Pancreas (tissue), 10 donors: ENCODE results near the gene ZNF326. TPM values are rescaled to one million over a fixed set of nuclear protein-coding genes. Genes with fewer than 3 reads are reported as not detected.
"Not testable (repeated sequence)": the region's sequence is repeated elsewhere in the genome, so short reads cannot be mapped to it uniquely, and the experiment has no call there.

ENCODE experiments used
- ATAC-seq, 4 donors: fragments of 200-7000 bp; cut with Tn5 transposase; one replicate each; pipeline versions ENCODE4 v1.8.0 to v1.9.1; 2020; ENCODE audit warnings: mild to moderate bottlenecking in 4 of 4, moderate library complexity in 4 of 4
- DNase-seq, 6 donors: peaks; one replicate each; pipeline ENCODE4 v3.0.0-alpha.2; 2020
- FAIRE-seq: peaks from 2 replicates; lab custom pipeline; 2012; peaks lifted over from hg19 to GRCh38; lab: Jason Lieb, UNC
- H3K27ac ChIP-seq, 4 donors: fragments of 200-600 bp; sonication (generic); 1 replicate in 3 of 4; 2 replicates in 1 of 4; pipeline versions ENCODE4 v1.5.0 to v1.8.0; 2020
- H3K27me3 ChIP-seq, 4 donors: fragments of 200-600 bp; one replicate each; pipeline ENCODE4 v1.8.0; 2021
- H3K36me3 ChIP-seq, 3 donors: fragments of 200-600 bp; sonication (generic) in 1 of 3; one replicate each; pipeline versions ENCODE4 v1.5.0 to v1.8.0; 2020 to 2021
- H3K4me1 ChIP-seq, 3 donors: fragments of 200-600 bp; one replicate each; pipeline ENCODE4 v1.8.0; 2021
- H3K4me3 ChIP-seq, 4 donors: fragments of 200-600 bp; sonication (generic) in 2 of 4; one replicate each; pipeline versions ENCODE4 v1.5.0 to v1.8.0; 2020 to 2021
- H3K9me3 ChIP-seq, 4 donors: fragments of 200-600 bp; one replicate each; pipeline ENCODE4 v1.8.0; 2021
- WGBS, 2 donors: extraction: QIAGEN DNeasy Blood & Tissue Kit; methylation state at CpG; one replicate each; pipeline ENCODE4 v1.1.7; 2013; 5-methylcytosine and 5-hydroxymethylcytosine counted together
- intact Hi-C, 3 donors: fragments of 100-400 bp; cut with DNase I; formaldehyde crosslinking; loops; one replicate each; pipeline versions ENCODE4 v1.11.1 to v1.14.2; 2022
- polyA plus RNA-seq, 2 donors: library from polyadenylated mRNA; stranded (reverse); fragments of 200-250 nt; gene quantifications; one replicate each; pipeline ENCODE4 v1.2.3, GENCODE V29; 2013
- total RNA-seq, 6 donors: library from RNA; stranded (reverse); fragmentation: NEBNext Ultra II Directional in 4 of 6; extraction: Animal tissue kit (Norgen Biotek cat#: 25700) in 4 of 6; gene quantifications; one replicate each; pipeline versions ENCODE4 v1.2.1 to v1.2.4, GENCODE V29; 2021 to 2023
- TF ChIP-seq, protein P1 (sequence below), 4 donors: fragments of 200-600 bp; sonication (generic) in 3 of 4; IDR thresholded peaks; one replicate each; pipeline versions ENCODE4 v1.5.0 to v1.8.0; 2021; ENCODE audit warnings: antibody characterized with exemption in 4 of 4
- donor health status: healthy with polysubstance abuse.
- donor health status: DM: no; HTN: no; CAD: no; lungs with moderate emphysema.
- donor health status: DM: no; HTN: no; CAD: no.
- donor health status: control.
- donor health status: control.
- donor health status: Bipolar disorder and iron deficiency.
- donor health status: DM: yes; HTN: yes; CAD: no.
- donor health status: DM: no; HTN: no; CAD: no.
- donor health status: DM: no; HTN: no; CAD: no.
- donor health status: DM: yes; HTN: yes; CAD: no.

Gene ZNF326
- total and polyA plus RNA-seq, 8 donors, result 8.8 to 14.8 (median 10.6) TPM

DNA sequence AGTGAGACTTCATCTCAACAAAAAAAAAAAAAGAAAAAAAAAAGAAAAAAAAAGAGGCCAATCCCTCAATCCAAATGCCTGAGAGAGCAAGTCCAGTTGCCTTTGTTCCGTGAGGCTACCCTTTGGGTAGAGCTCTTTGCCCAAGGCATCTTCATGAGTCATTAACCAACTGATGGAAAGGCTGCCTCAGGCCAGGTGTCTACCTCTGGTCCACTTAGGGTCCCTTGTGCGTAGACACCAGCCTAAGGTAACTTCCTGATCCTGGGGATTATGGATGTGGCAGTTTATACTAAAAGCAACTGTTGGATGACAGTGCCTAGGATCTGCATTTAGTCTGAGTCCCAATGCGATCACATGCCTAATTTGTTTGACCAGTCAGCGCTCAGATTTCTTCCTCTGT, 20.7 kb upstream of the ZNF326 start:
- H3K9me3 ChIP-seq, result no peaks in the 10 kb centered on the region
- H3K36me3 ChIP-seq, result no peaks in the 10 kb centered on the region
- intact Hi-C loops, result no loop called here
- no peak for ATAC-seq
- DNase-seq, result no peak
- no peaks in the 10 kb centered on the region for H3K4me1 ChIP-seq
- no peak overlapping the region for H3K27ac ChIP-seq
- FAIRE-seq, result no peak
- H3K27me3 ChIP-seq, result no peaks in the 10 kb centered on the region
- 92 to 93% methylated on average over 4 of the region's 4 CpGs for WGBS, 2 donors
- H3K4me3 ChIP-seq, result no peak overlapping the region
- TF ChIP-seq, protein P1, sequence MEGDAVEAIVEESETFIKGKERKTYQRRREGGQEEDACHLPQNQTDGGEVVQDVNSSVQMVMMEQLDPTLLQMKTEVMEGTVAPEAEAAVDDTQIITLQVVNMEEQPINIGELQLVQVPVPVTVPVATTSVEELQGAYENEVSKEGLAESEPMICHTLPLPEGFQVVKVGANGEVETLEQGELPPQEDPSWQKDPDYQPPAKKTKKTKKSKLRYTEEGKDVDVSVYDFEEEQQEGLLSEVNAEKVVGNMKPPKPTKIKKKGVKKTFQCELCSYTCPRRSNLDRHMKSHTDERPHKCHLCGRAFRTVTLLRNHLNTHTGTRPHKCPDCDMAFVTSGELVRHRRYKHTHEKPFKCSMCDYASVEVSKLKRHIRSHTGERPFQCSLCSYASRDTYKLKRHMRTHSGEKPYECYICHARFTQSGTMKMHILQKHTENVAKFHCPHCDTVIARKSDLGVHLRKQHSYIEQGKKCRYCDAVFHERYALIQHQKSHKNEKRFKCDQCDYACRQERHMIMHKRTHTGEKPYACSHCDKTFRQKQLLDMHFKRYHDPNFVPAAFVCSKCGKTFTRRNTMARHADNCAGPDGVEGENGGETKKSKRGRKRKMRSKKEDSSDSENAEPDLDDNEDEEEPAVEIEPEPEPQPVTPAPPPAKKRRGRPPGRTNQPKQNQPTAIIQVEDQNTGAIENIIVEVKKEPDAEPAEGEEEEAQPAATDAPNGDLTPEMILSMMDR (IDR thresholded peaks at IDR 0.05), result no peak

DNA sequence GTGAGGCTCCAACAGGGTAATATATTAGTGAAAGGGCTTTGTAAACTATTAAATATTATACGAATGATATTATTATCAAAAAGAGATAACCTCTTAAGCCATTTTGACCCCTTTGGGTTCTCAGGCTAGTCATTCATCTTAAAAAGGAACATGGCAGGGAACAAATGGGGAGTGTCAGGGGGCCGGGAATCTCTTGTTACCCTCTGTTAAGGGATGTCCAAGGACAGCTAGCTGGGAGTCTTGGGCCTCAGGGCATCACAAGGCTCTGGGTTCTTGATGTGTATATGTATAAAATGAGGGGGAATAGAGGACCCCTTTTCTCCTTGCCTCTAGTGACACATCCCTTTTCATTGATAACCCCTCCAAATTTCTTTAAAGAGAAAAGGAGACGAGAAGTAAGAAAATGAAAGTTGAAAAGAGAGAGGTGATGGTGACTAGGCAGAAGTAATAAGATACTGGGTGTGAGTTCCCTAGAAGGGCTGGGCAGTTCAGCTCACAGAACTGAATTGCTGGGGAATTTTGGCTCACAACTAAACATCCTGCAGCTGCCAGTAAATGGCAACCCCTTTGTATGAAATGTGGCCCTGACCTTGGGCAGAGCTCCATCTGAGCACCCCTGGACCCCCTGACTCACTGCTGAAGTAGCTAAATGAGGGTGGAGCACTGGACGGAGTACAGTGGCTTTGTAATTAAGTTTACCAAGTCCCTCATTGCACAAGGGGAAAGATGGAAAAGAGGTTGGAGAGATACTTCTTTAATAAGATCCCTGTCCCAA, 20.0 kb upstream of the ZNF326 start:
- peak in 1 of 4 donors; percentile 41 for ATAC-seq
- H3K27me3 ChIP-seq, result no peaks in the 10 kb centered on the region
- intact Hi-C loops, result no loop called here
- no peak overlapping the region for H3K27ac ChIP-seq
- no peaks in the 10 kb centered on the region for H3K36me3 ChIP-seq
- H3K9me3 ChIP-seq, result no peaks in the 10 kb centered on the region
- H3K4me3 ChIP-seq, result no peak overlapping the region
- TF ChIP-seq, protein P1 (IDR thresholded peaks at IDR 0.05), result no peak
- no peaks in the 10 kb centered on the region for H3K4me1 ChIP-seq
- no peak for DNase-seq
- 63% methylated on average over 4 of the region's 4 CpGs for WGBS, 2 donors
- no peak for FAIRE-seq

DNA sequence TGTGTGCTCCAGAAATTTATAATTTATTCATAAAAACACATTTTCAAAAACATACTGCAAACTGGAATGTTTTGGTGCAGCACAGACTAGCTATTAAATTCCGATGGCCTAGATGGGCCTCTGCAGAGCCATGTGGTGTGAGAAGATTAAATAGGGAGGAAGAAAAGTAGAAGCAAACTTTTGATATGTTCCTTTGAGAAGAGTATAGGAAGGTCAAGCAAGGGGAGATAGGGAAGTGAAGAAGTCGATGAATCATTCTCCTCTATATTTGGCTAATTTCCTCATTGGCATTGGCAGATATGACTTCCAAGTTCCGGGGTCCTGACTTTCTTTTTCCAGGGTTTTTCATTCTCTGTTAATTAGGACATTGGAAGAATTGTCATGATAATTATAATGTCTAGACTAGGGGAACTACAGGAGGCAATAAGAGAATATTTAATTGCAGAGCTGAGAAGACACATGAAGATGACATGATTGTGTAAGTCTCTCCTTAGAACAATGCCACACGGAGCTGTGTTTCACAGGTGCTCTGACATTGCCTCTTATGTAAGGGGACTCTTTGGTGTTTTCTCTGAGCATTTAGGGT, 19.3 kb upstream of the ZNF326 start:
- Histone ChIP-seq H3K36me3 (no peaks in the 10 kb centered on the region), H3K4me1 (no peaks in the 10 kb centered on the region), H3K4me3 (no peak overlapping the region), H3K27me3 (no peaks in the 10 kb centered on the region), H3K9me3 (no peaks in the 10 kb centered on the region), H3K27ac (no peak overlapping the region)
- FAIRE-seq, result no peak
- no peak for DNase-seq
- WGBS, 2 donors, result 75 to 77% methylated on average over 4 of the region's 4 CpGs
- intact Hi-C loops, result no loop called here
- ATAC-seq, result peak in 1 of 4 donors; percentile 22
- TF ChIP-seq, protein P1 (IDR thresholded peaks at IDR 0.05), result no peak

DNA sequence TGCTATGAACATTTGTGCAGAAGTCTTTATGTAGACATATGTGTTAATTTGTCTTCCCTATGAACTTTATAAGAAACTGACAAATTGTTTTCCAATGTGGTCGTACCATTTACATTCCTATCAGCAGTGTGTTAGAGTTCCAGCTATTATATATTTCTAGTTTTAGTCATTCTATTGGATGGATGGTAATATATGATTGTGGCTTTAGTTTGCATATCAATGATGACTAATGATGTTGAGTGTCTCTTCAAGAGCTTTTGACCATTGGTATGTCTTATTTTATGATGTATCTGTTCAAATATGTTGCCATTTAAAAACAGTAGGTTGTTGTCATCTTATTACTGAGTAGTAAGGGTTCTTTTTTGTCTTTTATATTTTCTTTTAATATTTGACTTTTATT, 16.2 kb upstream of the ZNF326 start:
- Histone ChIP-seq H3K9me3 (no peaks in the 10 kb centered on the region), H3K27ac (no peak overlapping the region), H3K27me3 (no peaks in the 10 kb centered on the region), H3K4me3 (no peak overlapping the region), H3K4me1 (peaks cover 0 to 11% (median 0%) of the 10 kb centered on the region in 3 donors), H3K36me3 (no peaks in the 10 kb centered on the region)
- 96 to 99% methylated on average over 1 of the region's 1 CpG for WGBS, 2 donors
- no peak for DNase-seq
- TF ChIP-seq, protein P1 (IDR thresholded peaks at IDR 0.05), result no peak
- intact Hi-C loops, result no loop called here
- no peak for FAIRE-seq
- no peak for ATAC-seq

DNA sequence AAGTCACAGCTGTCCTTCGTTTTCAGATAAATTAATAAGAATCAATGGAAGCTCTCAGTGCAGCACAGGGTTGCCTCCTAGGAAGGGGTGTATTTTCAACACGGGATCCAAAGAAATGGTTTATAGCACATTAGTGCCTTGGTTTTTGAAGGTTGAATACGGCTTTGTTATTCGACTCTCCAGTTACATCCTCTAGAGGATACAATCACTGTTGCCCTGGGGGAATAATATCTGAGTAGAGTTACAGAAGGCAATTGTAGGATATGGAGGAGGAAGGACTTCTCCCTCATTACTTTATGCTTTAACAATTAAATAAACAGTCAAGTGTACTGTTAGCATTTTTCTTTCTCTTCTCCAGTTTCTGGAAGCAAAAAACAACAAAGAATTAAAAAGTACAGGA, 14.3 kb upstream of the ZNF326 start:
- no peaks in the 10 kb centered on the region for H3K36me3 ChIP-seq
- FAIRE-seq (no peak), ATAC-seq (no peak), DNase-seq (no peak)
- H3K27me3 ChIP-seq, result no peaks in the 10 kb centered on the region
- TF ChIP-seq, protein P1 (IDR thresholded peaks at IDR 0.05), result no peak
- no peak overlapping the region for H3K4me3 ChIP-seq
- H3K9me3 ChIP-seq, result no peaks in the 10 kb centered on the region
- peaks cover 0 to 11% (median 0%) of the 10 kb centered on the region in 3 donors for H3K4me1 ChIP-seq
- intact Hi-C loops, result loop anchor here in 1 of 3 donors (10.0 kb wide), 1 partner anchor 176 kb away; no protein-coding TSS in a partner anchor
- H3K27ac ChIP-seq, result no peak overlapping the region
- 74 to 83% methylated on average over 4 of the region's 4 CpGs for WGBS, 2 donors

DNA sequence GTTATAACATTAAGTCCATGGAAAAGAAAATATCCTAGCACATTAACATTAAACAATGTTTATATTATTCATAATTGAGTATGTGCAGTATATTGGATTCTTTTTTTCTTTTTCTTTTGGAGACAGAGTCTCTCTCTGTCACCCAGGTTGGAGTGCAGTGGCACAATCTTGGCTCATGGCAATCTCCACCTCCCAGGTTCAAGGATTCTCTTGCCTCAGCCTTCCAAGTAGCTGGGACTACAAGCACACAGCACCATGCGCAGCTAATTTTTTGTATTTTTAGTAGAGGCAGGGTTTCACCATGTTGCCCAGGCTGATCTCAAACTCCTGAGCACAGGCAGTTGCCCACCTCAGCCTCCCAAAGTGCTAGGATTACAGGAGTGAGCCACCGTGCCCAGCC, 12.1 kb upstream of the ZNF326 start:
- not testable (repeated sequence) for DNase-seq, ATAC-seq, H3K27ac ChIP-seq, FAIRE-seq, H3K36me3 ChIP-seq, H3K4me3 ChIP-seq, H3K27me3 ChIP-seq, H3K9me3 ChIP-seq
- H3K4me1 ChIP-seq, result peaks cover 0 to 11% (median 0%) of the 10 kb centered on the region in 3 donors
- WGBS, 2 donors, result 53 to 54% methylated on average over 2 of the region's 2 CpGs
- intact Hi-C loops, result loop anchor here in 1 of 3 donors (10.0 kb wide), 1 partner anchor 178 kb away; no protein-coding TSS in a partner anchor

DNA sequence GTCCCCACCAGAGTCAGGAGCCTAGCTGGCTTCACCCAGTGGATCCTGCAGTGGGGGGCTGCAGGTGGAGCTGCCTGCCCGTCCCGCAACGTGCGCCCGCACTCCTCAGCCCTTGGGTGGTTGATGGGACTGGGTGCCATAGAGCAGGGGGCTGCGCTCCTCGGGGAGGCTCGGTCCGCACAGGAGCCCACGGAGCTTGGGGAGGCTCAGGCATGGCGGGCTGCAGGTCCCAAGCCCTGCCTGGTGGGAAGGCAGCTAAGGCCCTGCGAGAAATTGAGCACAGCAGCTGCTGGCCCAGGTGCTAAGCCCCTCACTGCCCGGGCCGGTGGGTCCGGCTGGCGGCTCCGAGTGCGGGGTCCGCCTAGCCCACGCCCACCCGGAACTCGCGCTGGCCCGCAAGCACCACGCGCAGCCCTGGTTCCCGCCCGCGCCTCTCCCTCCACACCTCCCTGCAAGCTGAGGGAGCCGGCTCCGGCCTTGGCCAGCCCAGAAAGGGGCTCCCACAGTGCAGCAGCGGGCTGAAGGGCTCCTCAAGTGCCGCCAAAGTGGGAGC, 10.3 kb upstream of the ZNF326 start:
- not testable (repeated sequence) for FAIRE-seq, H3K36me3 ChIP-seq, H3K9me3 ChIP-seq, ATAC-seq, H3K27me3 ChIP-seq, H3K27ac ChIP-seq, H3K4me3 ChIP-seq
- WGBS, 2 donors, result 98% methylated on average over 27 to 31 of the region's 33 CpGs
- DNase-seq, result peak in 1 of 6 donors; percentile 69
- peaks cover 0 to 11% (median 0%) of the 10 kb centered on the region in 3 donors for H3K4me1 ChIP-seq
- intact Hi-C loops, result loop anchor here (5.0 to 10.0 kb wide), 3 partner anchors 177 to 182 kb away; no protein-coding TSS in a partner anchor
